Fibroblast of lung (primary cell): ENCODE data around the gene AZIN2. TPM values are rescaled to one million over a fixed set of nuclear protein-coding genes. Genes with fewer than 3 reads are reported as not detected.

Source experiments
- DNase-seq, 2 donors: peaks; one replicate each; pipeline versions ENCODE4 v3.0.0 to v3.0.0-alpha.2; 2010; ENCODE audit warnings: low read depth in 2 of 2
- H2AFZ ChIP-seq: 2 replicates; pipeline ENCODE4 v1.5.1; 2012; ENCODE audit warnings: low read length, control low read depth, inconsistent platforms
- H3K27ac ChIP-seq: 2 replicates; pipeline ENCODE4 v1.5.1; 2011; ENCODE audit warnings: low read length, control low read depth; ENCODE audit not compliant: insufficient read depth
- H3K27me3 ChIP-seq: 2 replicates; pipeline ENCODE4 v1.5.1; 2011; ENCODE audit warnings: mild to moderate bottlenecking, low read length; ENCODE audit not compliant: control insufficient read depth, insufficient read depth
- H3K36me3 ChIP-seq: 2 replicates; pipeline ENCODE4 v1.5.1; 2011; ENCODE audit warnings: low read length; ENCODE audit not compliant: control insufficient read depth, insufficient read depth
- H3K4me1 ChIP-seq: 2 replicates; pipeline ENCODE4 v1.5.1; 2011; ENCODE audit warnings: low read length; ENCODE audit not compliant: control insufficient read depth, insufficient read depth; ENCODE audit errors: extremely low read depth
- H3K4me2 ChIP-seq: 2 replicates; pipeline ENCODE4 v1.5.1; 2011; ENCODE audit warnings: low read length, control low read depth; ENCODE audit not compliant: insufficient read depth; ENCODE audit errors: extremely low read depth
- H3K4me3 ChIP-seq, 4 experiments: fragments of 200-600 bp in 1 of 4; sonication (generic) in 1 of 4; replicated peaks in 1 of 4; 2 replicates each; pipeline ENCODE4 v1.5.1; 2011 to 2016; ENCODE audit warnings: low read length in 4 of 4, low read depth in 3 of 4, mild to moderate bottlenecking in 3 of 4, control low read depth in 2 of 4, inconsistent platforms in 1 of 4, mixed read lengths in 1 of 4; ENCODE audit not compliant: insufficient read depth in 1 of 4; ENCODE audit errors: control extremely low read depth in 1 of 4
- H3K79me2 ChIP-seq: 2 replicates; pipeline ENCODE4 v1.5.1; 2012; ENCODE audit warnings: mild to moderate bottlenecking, low read length, inconsistent platforms; ENCODE audit not compliant: control insufficient read depth, insufficient read depth
- H3K9ac ChIP-seq: 2 replicates; pipeline ENCODE4 v1.5.1; 2011; ENCODE audit warnings: mild to moderate bottlenecking, low read length, control low read depth; ENCODE audit not compliant: insufficient read depth
- H3K9me3 ChIP-seq: 2 replicates; pipeline ENCODE4 v1.5.1; 2012; ENCODE audit warnings: low read depth, low read length; ENCODE audit not compliant: control insufficient read depth, insufficient read depth
- H4K20me1 ChIP-seq: 2 replicates; pipeline ENCODE4 v1.5.1; 2011; ENCODE audit warnings: low read length; ENCODE audit not compliant: control insufficient read depth, insufficient read depth; ENCODE audit errors: extremely low read depth
- CTCF ChIP-seq, 2 donors: IDR thresholded peaks in 1 of 2; conservative IDR thresholded peaks in 1 of 2; 1 replicate in 1 of 2; 2 replicates in 1 of 2; pipeline ENCODE4 v1.5.1; 2011 to 2012; ENCODE audit warnings: low read length in 2 of 2, control low read depth in 1 of 2, inconsistent platforms in 1 of 2, low read depth in 1 of 2, mild to moderate bottlenecking in 1 of 2
- EZH2 ChIP-seq: IDR thresholded peaks from 2 replicates; pipeline ENCODE4 v1.5.1; 2012; ENCODE audit warnings: low read length, control low read depth, mild to moderate bottlenecking; ENCODE audit errors: missing control alignments
- polyA plus RNA-seq, 2 donors: library from polyadenylated mRNA; depleted of rRNA in 1 of 2; stranded (reverse) in 1 of 2; unstranded in 1 of 2; fragments of >200 nt; gene quantifications; 2 replicates each; pipeline ENCODE4 v1.2.1, GENCODE V29; 2011 to 2012; ENCODE audit warnings: missing spikeins in 1 of 2
- total RNA-seq: library from RNA; depleted of rRNA; stranded (reverse); fragments of >200 nt; gene quantifications from 2 replicates; pipeline ENCODE4 v1.2.1, GENCODE V29; 2014

AZIN2 gene
- total and polyA plus RNA-seq, 2 donors (not counting 1 experiment from before 2014, with no cell fraction given): 3.2 to 9.1 TPM

- H3K79me2 ChIP-seq: no peaks in the 10 kb centered on the region
- peak in 1 of 2 donors; percentile 62 for DNase-seq
- TF ChIP-seq CTCF (conservative IDR thresholded peaks at IDR 0.05 in 1 of 2, IDR thresholded peaks at IDR 0.05 in 1 of 2; ENCODE audit: low read depth in 1 of 2, low read length in 2 of 2) (no peak), EZH2 (no peak)
Observed at GRCh38 chr1:33169290-33170055, 88.5 kb downstream of the AZIN2 start.

More at GRCh38 chr1:33169290-33170055, 88.5 kb downstream of the AZIN2 start:
- Histone ChIP-seq H4K20me1 (no peaks in the 10 kb centered on the region), H3K9ac (no peak overlapping the region), H3K27ac (no peak overlapping the region), H3K27me3 (no peaks in the 10 kb centered on the region), H3K4me1 (no peaks in the 10 kb centered on the region), H3K9me3 (no peaks in the 10 kb centered on the region), H3K4me3 (no peak overlapping the region), H3K36me3 (peaks cover 2% of the 10 kb centered on the region), H2AFZ (no peak overlapping the region), H3K4me2 (no peak overlapping the region)

Other genes starting within 250 kb of the AZIN2 start
- gene FNDC5, start 210.2 kb upstream of the AZIN2 start, total RNA-seq: 0.33 and 1.0 TPM in 2 replicates
- 0.38 and 1.6 TPM in 2 replicates for gene FNDC5, start 210.2 kb upstream of the AZIN2 start, polyA plus RNA-seq
- gene HPCA, start 194.7 kb upstream of the AZIN2 start, total RNA-seq: 0.33 TPM in 1 of 2 replicates, not detected in the other
- gene HPCA, start 194.7 kb upstream of the AZIN2 start, polyA plus RNA-seq: 0.06 TPM in 1 of 2 replicates, not detected in the other
- gene TMEM54, start 179.8 kb upstream of the AZIN2 start, total RNA-seq: 57.5 and 69.9 TPM in 2 replicates
- 24.2 and 38.1 TPM in 2 replicates for gene TMEM54, start 179.8 kb upstream of the AZIN2 start, polyA plus RNA-seq
- 12.3 and 15.4 TPM in 2 replicates for gene RNF19B, start 116.3 kb upstream of the AZIN2 start, total RNA-seq
- 10.1 and 11.3 TPM in 2 replicates for gene RNF19B, start 116.3 kb upstream of the AZIN2 start, polyA plus RNA-seq
- gene AK2, start 44.3 kb upstream of the AZIN2 start, total RNA-seq: 59.3 and 62.6 TPM in 2 replicates
- gene AK2, start 44.3 kb upstream of the AZIN2 start, polyA plus RNA-seq: 141 and 155 TPM in 2 replicates
- 1.8 and 3.1 TPM in 2 replicates for gene TRIM62, start 100.9 kb downstream of the AZIN2 start, total RNA-seq
- 2.4 and 3.1 TPM in 2 replicates for gene TRIM62, start 100.9 kb downstream of the AZIN2 start, polyA plus RNA-seq
- gene ZNF362, start 175.3 kb downstream of the AZIN2 start, total RNA-seq: 3.1 and 3.8 TPM in 2 replicates
- 5.0 and 5.7 TPM in 2 replicates for gene ZNF362, start 175.3 kb downstream of the AZIN2 start, polyA plus RNA-seq
- not detected in 2 replicates for gene A3GALT2, start 239.9 kb downstream of the AZIN2 start, total RNA-seq
- gene A3GALT2, start 239.9 kb downstream of the AZIN2 start, polyA plus RNA-seq: not detected in 2 replicates